Activated B cell treated with CpG ODN at 0.5 μM for 24 hours (primary cell): ENCODE measurements around the gene PAM. TPM values are rescaled to one million over a fixed set of nuclear protein-coding genes. Genes with fewer than 3 reads are reported as not detected.

Experiments used
- ATAC-seq: fragments of 200-7000 bp; cut with Tn5 transposase; one replicate; pipeline ENCODE4 v1.10.0; 2021; ENCODE audit warnings: low read depth, mild to moderate bottlenecking, moderate library complexity
- CTCF ChIA-PET: fragments of 350-600 bp; sonication (Branson Sonifier 250); formaldehyde crosslinking; loops from one replicate; lab custom pipeline; 2021; ENCODE audit warnings: antibody characterized with exemption; lab: Charles Lee
- POLR2A ChIA-PET: fragments of 350-600 bp; sonication (Branson Sonifier 250); formaldehyde crosslinking; loops from one replicate; lab custom pipeline; 2021; ENCODE audit warnings: antibody characterized with exemption; lab: Charles Lee
- DNase-seq: peaks from one replicate; pipeline ENCODE4 v3.0.0; 2022
- H3K27ac Mint-ChIP-seq: one replicate; pipeline ENCODE4 v1.8.0; 2020; ENCODE audit warnings: mixed read lengths
- H3K27me3 Mint-ChIP-seq: one replicate; pipeline ENCODE4 v1.8.0; 2021; ENCODE audit warnings: mixed read lengths
- H3K36me3 Mint-ChIP-seq: one replicate; pipeline ENCODE4 v1.8.0; 2021; ENCODE audit warnings: low read depth, mixed read lengths
- H3K4me1 Mint-ChIP-seq: one replicate; pipeline ENCODE4 v1.8.0; 2021; ENCODE audit warnings: mixed read lengths
- H3K4me3 Mint-ChIP-seq: one replicate; pipeline ENCODE4 v1.8.0; 2020; ENCODE audit warnings: mild to moderate bottlenecking, mixed read lengths
- H3K9me3 Mint-ChIP-seq: one replicate; pipeline ENCODE4 v1.8.0; 2020; ENCODE audit warnings: mixed read lengths
- CTCF ChIP-seq: fragments of 200-600 bp; IDR thresholded peaks from one replicate; pipeline ENCODE4 v1.8.0; 2022; ENCODE audit warnings: antibody characterized with exemption, mild to moderate bottlenecking
- intact Hi-C: fragments of 100-400 bp; cut with micrococcal nuclease; formaldehyde crosslinking; loops from one replicate; pipeline ENCODE4 v1.15.1; 2024
- total RNA-seq: library from RNA; stranded (reverse); gene quantifications from 2 replicates; pipeline ENCODE4 v1.2.3, GENCODE V29; 2022

The PAM gene
- total RNA-seq, 1 donor from 2014 or later = 19.0 TPM

- Mint-ChIP-seq H3K9me3 (peaks cover 53% of the 10 kb centered on the region), H3K4me3 (no peak overlapping the region), H3K4me1 (no peaks in the 10 kb centered on the region), H3K27ac (no peak overlapping the region), H3K27me3 (peaks cover 1% of the 10 kb centered on the region), H3K36me3 (no peaks in the 10 kb centered on the region)
- ATAC-seq (no peak), DNase-seq (no peak)
- intact Hi-C loops = no loop called here
- TF ChIP-seq CTCF = no peak
- ChIA-PET POLR2A (no interaction called here), CTCF (no interaction called here)
Observed at GRCh38 chr5:103075442-103075841, 320.3 kb downstream of the PAM start.
